ENCODE measurements around the gene FES.

The FES gene

GRCh38 chr15:90862487-90862886 is 21.8 kb upstream of the FES start:
- DNase-seq: no peak

- DNase-seq: no peak
Observed at GRCh38 chr15:90862964-90863778, 21.1 kb upstream of the FES start.

GRCh38 chr15:90863987-90864386 is 20.3 kb upstream of the FES start:
- no peak for DNase-seq

- no peak for DNase-seq
Observed at GRCh38 chr15:90864507-90864906, 19.8 kb upstream of the FES start.

GRCh38 chr15:90865702-90866101 is 18.6 kb upstream of the FES start:
- DNase-seq: no peak

GRCh38 chr15:90866161-90866715 is 18.1 kb upstream of the FES start:
- no peak for DNase-seq

- DNase-seq: no peak
Observed at GRCh38 chr15:90866800-90867199, 17.5 kb upstream of the FES start.

GRCh38 chr15:90868261-90868689 is 16.0 kb upstream of the FES start, which contains the start of gene FURIN:
FURIN (plus strand) TSS chr15:90868588; CDS start chr15:90875741, 7,153 bp downstream.
- peak; percentile 3 for DNase-seq

GRCh38 chr15:90869140-90869541 is 15.2 kb upstream of the FES start:
- DNase-seq: peak; percentile 3

- DNase-seq: peak; percentile 70
Observed at GRCh38 chr15:90869601-90870353, 14.5 kb upstream of the FES start.

- DNase-seq: peak; percentile 6
Observed at GRCh38 chr15:90870354-90871138, 13.8 kb upstream of the FES start.

GRCh38 chr15:90871139-90871715 is 13.1 kb upstream of the FES start:
- peak; percentile 54 for DNase-seq

- peak; percentile 33 for DNase-seq
Observed at GRCh38 chr15:90871716-90872485, 12.4 kb upstream of the FES start.

- peak; percentile 66 for DNase-seq
Observed at GRCh38 chr15:90872486-90873184, 11.7 kb upstream of the FES start.

- peak; percentile 2 for DNase-seq
Observed at GRCh38 chr15:90873488-90873997, 10.8 kb upstream of the FES start.

- DNase-seq: peak; percentile 5
Observed at GRCh38 chr15:90873998-90874605, 10.2 kb upstream of the FES start.

GRCh38 chr15:90874986-90875385 is 9.3 kb upstream of the FES start:
- DNase-seq: peak; percentile 1

- DNase-seq: no peak
Observed at GRCh38 chr15:90875549-90875981, 8.7 kb upstream of the FES start.

GRCh38 chr15:90876046-90876445 is 8.3 kb upstream of the FES start:
- DNase-seq: peak; percentile 1

GRCh38 chr15:90876512-90877170 is 7.7 kb upstream of the FES start:
- peak; percentile 1 for DNase-seq

Measured in CD4-positive, alpha-beta T cell treated with Interleukin-17A for 4 hours (primary cell).